Sigmoid colon (tissue), 4 donors: ENCODE data around the gene HELB.

Experiments
- CTCF ChIP-seq, 4 experiments: fragments of 450-650 bp in 3 of 4; fragments of 200-600 bp in 1 of 4; IDR thresholded peaks; one replicate each; pipeline ENCODE4 v1.5.1; 2016 to 2019; ENCODE audit warnings: antibody characterized with exemption in 4 of 4, mild to moderate bottlenecking in 3 of 4, moderate library complexity in 2 of 4
- EP300 ChIP-seq, 4 donors: sonication (generic); formaldehyde crosslinking; IDR thresholded peaks; one replicate each; pipeline ENCODE4 v1.6.1; 2017; ENCODE audit warnings: antibody characterized with exemption in 4 of 4
- POLR2AphosphoS5 ChIP-seq, 4 donors: sonication (generic); formaldehyde crosslinking; IDR thresholded peaks; one replicate each; pipeline ENCODE4 v1.6.1; 2017; ENCODE audit warnings: antibody characterized with exemption in 4 of 4

GRCh38 chr12:66255737-66256136 lies 46.6 kb upstream of the HELB start:
- TF ChIP-seq CTCF (IDR thresholded peaks at IDR 0.05) (no peak), EP300 (IDR thresholded peaks at IDR 0.05) (no peak), POLR2AphosphoS5 (IDR thresholded peaks at IDR 0.05) (no peak)
